Thoracic aorta (tissue), 2 donors: ENCODE results near the gene SPINT3. TPM values are rescaled to one million over a fixed set of nuclear protein-coding genes. Genes with fewer than 3 reads are reported as not detected.

Source experiments
- total RNA-seq, 2 donors: library from RNA; depleted of rRNA; stranded (reverse); fragments of >200 nt; gene quantifications; one replicate each; pipeline versions ENCODE4 v1.1.0 to v1.2.3, GENCODE V29; 2016

Gene SPINT3
- total RNA-seq, 2 donors from 2014 or later: not detected

Other genes with a start within 250 kb of the SPINT3 start
- not detected for gene RBPJL, start 208.8 kb downstream of the SPINT3 start, total RNA-seq
- under 1 TPM in 1 of 2 donors, not detected in 1; 0.27 TPM for gene MATN4, start 207.3 kb downstream of the SPINT3 start, total RNA-seq
- 100 to 1,000 TPM in 1 of 2 donors, 10 to 100 TPM in 1; 93.5 to 108 TPM for gene SDC4, start 167.2 kb downstream of the SPINT3 start, total RNA-seq
- 10 to 100 TPM; 24.6 to 40.8 TPM for gene SYS1, start 152.5 kb downstream of the SPINT3 start, total RNA-seq
- gene TP53TG5, start 137.3 kb downstream of the SPINT3 start, total RNA-seq: not detected
- 100 to 1,000 TPM in 1 of 2 donors, 10 to 100 TPM in 1; 97.6 to 120 TPM for gene DBNDD2, start 107.3 kb downstream of the SPINT3 start, total RNA-seq
- 100 to 1,000 TPM; 117 to 169 TPM for gene PIGT, start 99.5 kb downstream of the SPINT3 start, total RNA-seq
- gene WFDC2, start 45.9 kb downstream of the SPINT3 start, total RNA-seq: not detected
- gene WFDC6, start 23.9 kb upstream of the SPINT3 start, total RNA-seq: not detected
- gene EPPIN, start 31.8 kb upstream of the SPINT3 start, total RNA-seq: not detected
- not detected for gene WFDC8, start 63.7 kb upstream of the SPINT3 start, total RNA-seq
- not detected for gene WFDC10A, start 114.1 kb upstream of the SPINT3 start, total RNA-seq
- gene WFDC9, start 115.7 kb upstream of the SPINT3 start, total RNA-seq: not detected
- not detected for gene WFDC11, start 154.6 kb upstream of the SPINT3 start, total RNA-seq
- not detected for gene WFDC13, start 186.4 kb upstream of the SPINT3 start, total RNA-seq
- gene WFDC10B, start 189.4 kb upstream of the SPINT3 start, total RNA-seq: not detected
- gene SPINT4, start 206.7 kb upstream of the SPINT3 start, total RNA-seq: not detected